Parathyroid adenoma (tissue), 2 donors: ENCODE measurements around the gene C17orf50.

Source experiments
- H2AFZ ChIP-seq: fragments of 300-600 bp; sonication (generic); one replicate; pipeline ENCODE4 v1.7.0; 2017; ENCODE audit warnings: antibody characterized with exemption, mild to moderate bottlenecking
- H3K27ac ChIP-seq: fragments of 300-600 bp; sonication (generic); one replicate; pipeline ENCODE4 v1.7.0; 2017
- H3K27me3 ChIP-seq: fragments of 300-600 bp; sonication (generic); one replicate; pipeline ENCODE4 v1.7.0; 2017; ENCODE audit warnings: low read length; ENCODE audit not compliant: control insufficient read depth, insufficient read depth
- H3K36me3 ChIP-seq: fragments of 300-600 bp; sonication (generic); one replicate; pipeline ENCODE4 v1.7.0; 2017; ENCODE audit warnings: low read length; ENCODE audit not compliant: control insufficient read depth, insufficient read depth
- H3K4me1 ChIP-seq: fragments of 300-600 bp; sonication (generic); one replicate; pipeline ENCODE4 v1.7.0; 2017; ENCODE audit warnings: control low read depth
- H3K4me2 ChIP-seq: fragments of 300-600 bp; sonication (generic); one replicate; pipeline ENCODE4 v1.7.0; 2017; ENCODE audit warnings: low read length
- H3K4me3 ChIP-seq: fragments of 300-600 bp; sonication (generic); one replicate; pipeline ENCODE4 v1.7.0; 2017; ENCODE audit warnings: low read depth, low read length
- H3K79me2 ChIP-seq: fragments of 300-600 bp; sonication (generic); one replicate; pipeline ENCODE4 v1.7.0; 2017; ENCODE audit warnings: control low read depth
- H3K9ac ChIP-seq: fragments of 300-600 bp; sonication (generic); one replicate; pipeline ENCODE4 v1.7.0; 2017; ENCODE audit warnings: mild to moderate bottlenecking
- H3K9me3 ChIP-seq: fragments of 300-600 bp; sonication (generic); one replicate; pipeline ENCODE4 v1.7.0; 2017; ENCODE audit warnings: low read length; ENCODE audit not compliant: control insufficient read depth
- CTCF ChIP-seq: fragments of 300-600 bp; sonication (generic); IDR thresholded peaks from one replicate; pipeline ENCODE4 v1.7.0; 2017; ENCODE audit warnings: antibody characterized with exemption, mild to moderate bottlenecking
- donor health status: primary hyperparathyroidism.

C17orf50 gene

DNA sequence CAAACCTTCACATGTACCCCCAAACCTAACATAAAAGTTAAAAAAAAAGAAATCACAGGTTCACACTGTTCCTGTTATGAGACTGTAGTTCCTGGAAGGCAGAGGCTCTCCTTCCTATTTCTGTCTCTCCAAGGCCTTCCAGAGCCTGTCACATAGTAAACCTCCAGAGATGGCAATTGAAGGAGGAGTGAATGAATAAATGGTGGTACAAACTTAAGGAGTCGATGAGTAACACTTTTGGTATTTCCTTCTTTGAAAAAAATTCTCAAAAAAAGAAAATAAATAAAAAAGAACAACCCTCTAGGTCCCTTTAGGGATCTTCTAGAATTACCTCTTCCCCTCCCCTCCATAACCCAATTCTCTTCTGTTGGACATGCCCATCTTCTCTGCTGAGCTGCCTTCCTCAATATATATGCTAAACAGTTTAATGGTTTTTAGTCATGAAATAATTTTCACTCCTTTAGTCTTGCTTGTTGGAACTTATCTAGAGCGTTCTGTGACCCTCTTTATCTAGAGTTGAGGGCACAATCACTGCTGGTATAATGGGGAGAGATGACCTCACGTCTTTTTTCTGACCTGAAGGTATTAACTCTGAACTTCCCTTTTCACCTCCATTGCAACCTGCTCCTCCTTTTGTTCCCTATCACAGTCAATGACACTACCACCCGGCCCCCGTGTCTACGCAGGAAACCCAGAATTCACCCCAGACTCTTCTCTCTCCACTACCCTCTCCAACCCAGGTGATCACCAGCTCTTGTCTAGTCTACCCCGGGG, 46.9 kb downstream of the C17orf50 start:
- Histone ChIP-seq H2AFZ (no peak overlapping the region), H3K4me3 (no peak overlapping the region), H3K79me2 (peaks cover 13% of the 10 kb centered on the region), H3K4me1 (peaks cover 8% of the 10 kb centered on the region), H3K4me2 (no peak overlapping the region), H3K9ac (no peak overlapping the region), H3K36me3 (no peaks in the 10 kb centered on the region), H3K27me3 (no peaks in the 10 kb centered on the region), H3K27ac (no peak overlapping the region), H3K9me3 (no peaks in the 10 kb centered on the region)
- no peak for TF ChIP-seq CTCF

DNA sequence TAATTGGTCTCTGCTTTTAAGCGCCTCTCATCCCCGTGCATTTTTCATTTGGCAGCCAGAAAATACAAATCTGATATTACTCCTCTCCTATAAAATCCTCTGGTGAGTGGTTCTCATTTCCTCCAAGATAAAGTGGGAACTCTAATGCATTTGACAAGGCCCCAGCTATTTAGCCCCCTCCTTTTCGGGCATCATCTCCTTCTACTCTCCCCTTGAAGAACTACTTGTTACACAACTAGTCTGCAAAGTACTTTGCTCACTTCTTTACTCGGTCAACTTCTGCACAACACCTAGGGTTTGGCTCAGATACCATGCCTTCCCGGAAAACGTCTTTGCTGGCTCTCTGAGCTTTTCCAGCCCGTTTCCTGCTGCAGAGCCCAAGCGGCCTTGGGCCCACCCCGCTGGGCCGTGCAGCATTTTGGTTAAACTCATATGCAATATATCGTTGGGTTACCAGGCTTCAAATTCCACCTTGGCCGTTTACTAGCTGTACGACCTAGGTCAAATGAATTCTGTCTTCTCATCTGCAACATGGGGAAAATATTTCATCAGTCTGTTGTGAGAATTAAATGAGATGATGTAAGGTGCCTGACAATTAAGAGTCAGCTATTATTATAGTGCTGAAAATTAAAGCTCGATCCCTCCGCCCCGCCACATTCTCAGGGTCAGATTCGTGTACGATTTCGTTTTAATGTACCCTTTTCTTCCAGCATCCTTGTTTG, 47.7 kb downstream of the C17orf50 start:
- Histone ChIP-seq H3K4me3 (peak overlapping the region; percentile 94), H3K79me2 (peaks cover 17% of the 10 kb centered on the region)

GRCh38 chr17:35808962-35809854, 48.5 kb downstream of the C17orf50 start, which contains the start of gene TAF15:
Gene TAF15, plus strand, starts transcription at chr17:35809484. Its CDS starts 86 bp downstream, at chr17:35809570.
- Histone ChIP-seq H3K4me3 (peak within 1 kb of the TSS; percentile 94), H3K27ac (peak within 1 kb of the TSS; percentile 99), H2AFZ (peak within 1 kb of the TSS; percentile 90), H3K9ac (peak within 1 kb of the TSS; percentile 99), H3K9me3 (no peaks in the 10 kb centered on the region), H3K79me2 (peaks cover 23% of the 10 kb centered on the region), H3K4me1 (peaks cover 8% of the 10 kb centered on the region), H3K36me3 (no peaks in the 10 kb centered on the region), H3K4me2 (peak within 1 kb of the TSS; percentile 83), H3K27me3 (no peaks in the 10 kb centered on the region)
- peak; percentile 75 for TF ChIP-seq CTCF

More for the DNA sequence above, 47.7 kb downstream of the C17orf50 start:
- H3K9ac ChIP-seq = no peak overlapping the region
- H3K27ac ChIP-seq = peak overlapping the region; percentile 99
- H3K4me2 ChIP-seq = peak overlapping the region; percentile 60
- H3K27me3 ChIP-seq = no peaks in the 10 kb centered on the region
- H3K36me3 ChIP-seq = no peaks in the 10 kb centered on the region
- peak overlapping the region; percentile 90 for H2AFZ ChIP-seq
- no peak for TF ChIP-seq CTCF
- no peaks in the 10 kb centered on the region for H3K9me3 ChIP-seq
- peaks cover 8% of the 10 kb centered on the region for H3K4me1 ChIP-seq

- Histone ChIP-seq H3K4me3 (peak overlapping the region; percentile 94), H3K4me1 (peaks cover 4% of the 10 kb centered on the region), H3K9me3 (no peaks in the 10 kb centered on the region), H3K79me2 (peaks cover 28% of the 10 kb centered on the region), H3K9ac (peak overlapping the region; percentile 99), H3K27ac (peak overlapping the region; percentile 99), H3K36me3 (no peaks in the 10 kb centered on the region), H3K27me3 (no peaks in the 10 kb centered on the region), H3K4me2 (peak overlapping the region; percentile 83), H2AFZ (peak overlapping the region; percentile 90)
- no peak for TF ChIP-seq CTCF
Observed at GRCh38 chr17:35809855-35810461, 49.3 kb downstream of the C17orf50 start.
